SK-N-SH (cell line): Measurements from ENCODE around the gene HTR3E. TPM values are rescaled to one million over a fixed set of nuclear protein-coding genes. Genes with fewer than 3 reads are reported as not detected.

Experiments used
- CTCF ChIA-PET: fragments of 300-600, 350-600 bp; formaldehyde crosslinking; extraction: SDS; loops from one replicate; lab custom pipeline; 2021; lab: Yijun Ruan, JAX
- POLR2A ChIA-PET: fragments of 350-600 bp; sonication (Branson Sonifier 250); formaldehyde crosslinking; extraction: SDS; loops from one replicate; lab custom pipeline; 2020; ENCODE audit warnings: antibody characterized with exemption, inconsistent platforms; lab: Yijun Ruan, JAX
- DNase-seq: peaks from one replicate; pipeline ENCODE4 v3.0.0; 2012
- H2AFZ ChIP-seq: fragments of 200-600 bp; sonication (generic); 2 replicates; pipeline ENCODE4 v1.8.1; 2016; ENCODE audit warnings: antibody characterized with exemption, mild to moderate bottlenecking, low read depth
- H3F3A ChIP-seq: fragments of 200-600 bp; sonication (generic); replicated peaks from 2 replicates; pipeline ENCODE3; 2016; ENCODE audit warnings: antibody characterized with exemption, mild to moderate bottlenecking; ENCODE audit not compliant: insufficient read depth
- H3K27ac ChIP-seq, 2 experiments: fragments of 200-500 bp in 1 of 2; fragments of 200-600 bp in 1 of 2; sonication (Bioruptor generic) in 1 of 2; sonication (generic), shearing (Covaris generic) in 1 of 2; 2 replicates each; pipeline versions ENCODE4 v1.5.1 to v1.6.1; 2014 to 2016; ENCODE audit warnings: low read depth in 2 of 2, inconsistent platforms in 1 of 2, low read length in 1 of 2, mild to moderate bottlenecking in 1 of 2, mixed read lengths in 1 of 2
- H3K27me3 ChIP-seq: fragments of 200-600 bp; sonication (generic), shearing (Covaris generic); 2 replicates; pipeline ENCODE4 v1.6.1; 2016; ENCODE audit warnings: mixed run types; ENCODE audit not compliant: insufficient read depth
- H3K36me3 ChIP-seq, 2 experiments: fragments of 200-500 bp in 1 of 2; fragments of 200-600 bp in 1 of 2; sonication (Bioruptor generic) in 1 of 2; sonication (generic) in 1 of 2; replicated peaks in 1 of 2; 2 replicates each; pipeline versions ENCODE3 to v1.5.1; 2014 to 2016; ENCODE audit warnings: low read length in 1 of 2, mild to moderate bottlenecking in 1 of 2; ENCODE audit not compliant: insufficient read depth in 2 of 2, control insufficient read depth in 1 of 2
- H3K4me1 ChIP-seq, 2 experiments: fragments of 200-500 bp in 1 of 2; fragments of 200-600 bp in 1 of 2; sonication (Bioruptor generic) in 1 of 2; sonication (generic), shearing (Covaris generic) in 1 of 2; 2 replicates each; pipeline versions ENCODE4 v1.5.1 to v1.6.1; 2014 to 2016; ENCODE audit warnings: low read depth in 1 of 2, low read length in 1 of 2, mixed run types in 1 of 2; ENCODE audit not compliant: insufficient read depth in 2 of 2, control insufficient read depth in 1 of 2
- H3K4me2 ChIP-seq: fragments of 200-600 bp; sonication (generic), shearing (Covaris generic); 2 replicates; pipeline ENCODE4 v1.6.1; 2017; ENCODE audit warnings: mixed run types
- H3K4me3 ChIP-seq, 2 experiments: fragments of 200-500 bp in 1 of 2; fragments of 200-600 bp in 1 of 2; sonication (Bioruptor generic) in 1 of 2; sonication (generic), shearing (Covaris generic) in 1 of 2; 2 replicates each; pipeline versions ENCODE4 v1.5.1 to v1.8.1; 2014 to 2016; ENCODE audit warnings: low read depth in 2 of 2, inconsistent platforms in 1 of 2, low read length in 1 of 2, mild to moderate bottlenecking in 1 of 2, mixed read lengths in 1 of 2, moderate library complexity in 1 of 2
- H3K79me2 ChIP-seq: fragments of 200-600 bp; sonication (generic); 2 replicates; pipeline ENCODE4 v1.8.1; 2017; ENCODE audit warnings: mild to moderate bottlenecking; ENCODE audit not compliant: insufficient read depth
- H3K9ac ChIP-seq: fragments of 200-600 bp; sonication (generic); 2 replicates; pipeline ENCODE4 v1.6.1; 2017; ENCODE audit warnings: mixed run types
- H3K9me2 ChIP-seq: fragments of 200-600 bp; sonication (generic); 2 replicates; pipeline ENCODE4 v1.6.1; 2017; ENCODE audit warnings: mixed run types
- H3K9me3 ChIP-seq: fragments of 200-600 bp; sonication (generic); 2 replicates; pipeline ENCODE4 v1.6.1; 2017; ENCODE audit warnings: mixed run types, mild to moderate bottlenecking, moderate library complexity
- H4K20me1 ChIP-seq: fragments of 200-600 bp; sonication (generic); 2 replicates; pipeline ENCODE4 v1.6.1; 2017; ENCODE audit warnings: mild to moderate bottlenecking, mixed run types; ENCODE audit not compliant: insufficient read depth
- CHD2 ChIP-seq: fragments of 150-350 bp; IDR thresholded peaks from 2 replicates; pipeline ENCODE4 v1.6.1; 2018; ENCODE audit warnings: low read length; ENCODE audit not compliant: partially characterized antibody
- EZH2phosphoT487 ChIP-seq: fragments of 200-600 bp; sonication (generic); IDR thresholded peaks from 2 replicates; pipeline ENCODE4 v1.6.1; 2017; ENCODE audit warnings: low read depth, mixed run types, mild to moderate bottlenecking, antibody characterized with exemption, moderate library complexity, borderline replicate concordance
- FOSL2 ChIP-seq: IDR thresholded peaks from 2 replicates; pipeline ENCODE4 v1.4.0; 2012; ENCODE audit warnings: low read depth, mild to moderate bottlenecking, moderate library complexity, borderline replicate concordance
- FOXM1 ChIP-seq: IDR thresholded peaks from 2 replicates; pipeline ENCODE4 v1.4.0; 2012; ENCODE audit warnings: low read depth, mild to moderate bottlenecking
- GATA2 ChIP-seq: sonication (generic); formaldehyde crosslinking; IDR thresholded peaks from 2 replicates; pipeline ENCODE4 v1.5.0; 2020; ENCODE audit warnings: mild to moderate bottlenecking, missing genetic modification reagents
- JUND ChIP-seq: IDR thresholded peaks from 2 replicates; pipeline ENCODE4 v1.4.0; 2012
- MEF2A ChIP-seq: IDR thresholded peaks from 2 replicates; pipeline ENCODE4 v1.4.0; 2012; ENCODE audit warnings: low read depth, borderline replicate concordance
- RCOR1 ChIP-seq: fragments of 150-350 bp; IDR thresholded peaks from 2 replicates; pipeline ENCODE4 v1.6.1; 2017; ENCODE audit warnings: antibody characterized with exemption, low read length
- RXRA ChIP-seq: IDR thresholded peaks from 2 replicates; pipeline ENCODE4 v1.4.0; 2012; ENCODE audit warnings: low read depth, mild to moderate bottlenecking, borderline replicate concordance
- YY1 ChIP-seq: IDR thresholded peaks from 2 replicates; pipeline ENCODE4 v1.4.0; 2012; ENCODE audit warnings: low read depth, mild to moderate bottlenecking
- WGBS: methylation state at CpG from one replicate; pipeline ENCODE4 v1.1.6; 2017; ENCODE audit warnings: low lambda C conversion rate; 5-methylcytosine and 5-hydroxymethylcytosine counted together
- polyA plus RNA-seq, 3 experiments: library from polyadenylated mRNA; depleted of rRNA; stranded (reverse); fragments of >200 nt; gene quantifications; 2 replicates each; pipeline ENCODE4 v1.2.3, GENCODE V29; 2012
- TF ChIP-seq, protein P1 (sequence below): fragments of 150-350 bp; IDR thresholded peaks from 2 replicates; pipeline ENCODE4 v1.6.1; 2017; ENCODE audit warnings: antibody characterized with exemption, low read length, low read depth, borderline replicate concordance
- TF ChIP-seq, protein P2 (sequence below): IDR thresholded peaks from 2 replicates; pipeline ENCODE4; 2012
- TF ChIP-seq, protein P3 (sequence below): IDR thresholded peaks from 2 replicates; pipeline ENCODE4 v1.4.0; 2012; ENCODE audit warnings: low read depth, borderline replicate concordance
- TF ChIP-seq, protein P4 (sequence below): IDR thresholded peaks from 2 replicates; pipeline ENCODE4 v1.4.0; 2012; ENCODE audit warnings: low read depth, borderline replicate concordance
- TF ChIP-seq, protein P5 (sequence below): fragments of 200-600 bp; sonication (generic); IDR thresholded peaks from 2 replicates; pipeline ENCODE4 v1.6.1; 2017; ENCODE audit warnings: antibody characterized with exemption, mild to moderate bottlenecking, moderate library complexity
- TF ChIP-seq, protein P6 (sequence below): IDR thresholded peaks from 2 replicates; pipeline ENCODE4 v1.6.1; 2012; ENCODE audit warnings: mild to moderate bottlenecking, low read depth, low read length, moderate library complexity

The HTR3E gene
- polyA plus RNA-seq, 1 of the 3 experiments (the other 2 are of a cell fraction) = not detected

DNA sequence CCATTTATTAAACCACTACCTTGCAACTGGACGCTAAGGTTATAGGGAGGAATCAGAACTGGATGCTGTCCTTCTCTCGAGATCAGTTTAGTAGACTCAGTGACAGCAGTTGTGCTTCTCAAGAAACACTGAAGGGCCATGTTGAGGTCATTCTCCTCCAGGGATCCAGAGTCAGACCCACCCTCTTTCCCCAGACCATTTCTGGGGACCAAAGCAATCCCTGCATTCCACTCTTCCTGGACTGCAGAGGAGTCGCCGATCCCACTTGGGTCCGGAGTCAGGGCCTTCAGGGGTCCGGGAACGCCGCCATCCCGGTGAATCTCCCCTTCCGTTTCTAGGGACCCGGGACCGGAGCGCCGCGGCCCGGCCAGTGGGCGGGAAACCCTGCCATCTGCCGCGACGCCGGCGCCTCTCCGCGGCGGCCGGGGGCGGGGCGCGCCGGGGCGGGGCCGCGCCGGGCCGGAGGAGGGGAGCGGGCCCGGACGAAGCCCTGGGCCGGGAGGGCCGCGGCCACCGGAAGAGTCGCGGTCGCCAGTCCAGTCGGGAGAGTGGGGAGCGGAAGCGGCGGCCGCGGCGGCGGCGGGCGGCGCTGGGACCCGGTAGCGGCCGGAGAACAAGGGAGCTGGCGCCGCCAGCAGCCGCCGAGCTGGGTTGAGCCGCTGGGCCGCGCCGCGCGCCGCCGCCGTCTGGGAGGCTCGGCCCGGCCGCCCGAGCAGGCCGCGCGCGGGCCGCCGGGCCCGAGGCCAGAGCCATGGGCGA is 58.2 kb downstream of the HTR3E start, which contains the start of gene DVL3 (continued):
- TF ChIP-seq, protein P1, sequence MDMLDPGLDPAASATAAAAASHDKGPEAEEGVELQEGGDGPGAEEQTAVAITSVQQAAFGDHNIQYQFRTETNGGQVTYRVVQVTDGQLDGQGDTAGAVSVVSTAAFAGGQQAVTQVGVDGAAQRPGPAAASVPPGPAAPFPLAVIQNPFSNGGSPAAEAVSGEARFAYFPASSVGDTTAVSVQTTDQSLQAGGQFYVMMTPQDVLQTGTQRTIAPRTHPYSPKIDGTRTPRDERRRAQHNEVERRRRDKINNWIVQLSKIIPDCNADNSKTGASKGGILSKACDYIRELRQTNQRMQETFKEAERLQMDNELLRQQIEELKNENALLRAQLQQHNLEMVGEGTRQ = no peak
- TF ChIP-seq CHD2 (no peak), FOXM1 (no peak)
- TF ChIP-seq, protein P2, sequence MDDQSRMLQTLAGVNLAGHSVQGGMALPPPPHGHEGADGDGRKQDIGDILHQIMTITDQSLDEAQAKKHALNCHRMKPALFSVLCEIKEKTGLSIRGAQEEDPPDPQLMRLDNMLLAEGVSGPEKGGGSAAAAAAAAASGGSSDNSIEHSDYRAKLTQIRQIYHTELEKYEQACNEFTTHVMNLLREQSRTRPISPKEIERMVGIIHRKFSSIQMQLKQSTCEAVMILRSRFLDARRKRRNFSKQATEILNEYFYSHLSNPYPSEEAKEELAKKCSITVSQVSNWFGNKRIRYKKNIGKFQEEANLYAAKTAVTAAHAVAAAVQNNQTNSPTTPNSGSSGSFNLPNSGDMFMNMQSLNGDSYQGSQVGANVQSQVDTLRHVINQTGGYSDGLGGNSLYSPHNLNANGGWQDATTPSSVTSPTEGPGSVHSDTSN = no peak
- TF ChIP-seq, protein P3, sequence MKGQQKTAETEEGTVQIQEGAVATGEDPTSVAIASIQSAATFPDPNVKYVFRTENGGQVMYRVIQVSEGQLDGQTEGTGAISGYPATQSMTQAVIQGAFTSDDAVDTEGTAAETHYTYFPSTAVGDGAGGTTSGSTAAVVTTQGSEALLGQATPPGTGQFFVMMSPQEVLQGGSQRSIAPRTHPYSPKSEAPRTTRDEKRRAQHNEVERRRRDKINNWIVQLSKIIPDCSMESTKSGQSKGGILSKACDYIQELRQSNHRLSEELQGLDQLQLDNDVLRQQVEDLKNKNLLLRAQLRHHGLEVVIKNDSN = no peak
- TF ChIP-seq, protein P4, sequence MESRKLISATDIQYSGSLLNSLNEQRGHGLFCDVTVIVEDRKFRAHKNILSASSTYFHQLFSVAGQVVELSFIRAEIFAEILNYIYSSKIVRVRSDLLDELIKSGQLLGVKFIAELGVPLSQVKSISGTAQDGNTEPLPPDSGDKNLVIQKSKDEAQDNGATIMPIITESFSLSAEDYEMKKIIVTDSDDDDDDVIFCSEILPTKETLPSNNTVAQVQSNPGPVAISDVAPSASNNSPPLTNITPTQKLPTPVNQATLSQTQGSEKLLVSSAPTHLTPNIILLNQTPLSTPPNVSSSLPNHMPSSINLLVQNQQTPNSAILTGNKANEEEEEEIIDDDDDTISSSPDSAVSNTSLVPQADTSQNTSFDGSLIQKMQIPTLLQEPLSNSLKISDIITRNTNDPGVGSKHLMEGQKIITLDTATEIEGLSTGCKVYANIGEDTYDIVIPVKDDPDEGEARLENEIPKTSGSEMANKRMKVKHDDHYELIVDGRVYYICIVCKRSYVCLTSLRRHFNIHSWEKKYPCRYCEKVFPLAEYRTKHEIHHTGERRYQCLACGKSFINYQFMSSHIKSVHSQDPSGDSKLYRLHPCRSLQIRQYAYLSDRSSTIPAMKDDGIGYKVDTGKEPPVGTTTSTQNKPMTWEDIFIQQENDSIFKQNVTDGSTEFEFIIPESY = no peak
- TF ChIP-seq, all 33 proteins: peak for 10

DNA sequence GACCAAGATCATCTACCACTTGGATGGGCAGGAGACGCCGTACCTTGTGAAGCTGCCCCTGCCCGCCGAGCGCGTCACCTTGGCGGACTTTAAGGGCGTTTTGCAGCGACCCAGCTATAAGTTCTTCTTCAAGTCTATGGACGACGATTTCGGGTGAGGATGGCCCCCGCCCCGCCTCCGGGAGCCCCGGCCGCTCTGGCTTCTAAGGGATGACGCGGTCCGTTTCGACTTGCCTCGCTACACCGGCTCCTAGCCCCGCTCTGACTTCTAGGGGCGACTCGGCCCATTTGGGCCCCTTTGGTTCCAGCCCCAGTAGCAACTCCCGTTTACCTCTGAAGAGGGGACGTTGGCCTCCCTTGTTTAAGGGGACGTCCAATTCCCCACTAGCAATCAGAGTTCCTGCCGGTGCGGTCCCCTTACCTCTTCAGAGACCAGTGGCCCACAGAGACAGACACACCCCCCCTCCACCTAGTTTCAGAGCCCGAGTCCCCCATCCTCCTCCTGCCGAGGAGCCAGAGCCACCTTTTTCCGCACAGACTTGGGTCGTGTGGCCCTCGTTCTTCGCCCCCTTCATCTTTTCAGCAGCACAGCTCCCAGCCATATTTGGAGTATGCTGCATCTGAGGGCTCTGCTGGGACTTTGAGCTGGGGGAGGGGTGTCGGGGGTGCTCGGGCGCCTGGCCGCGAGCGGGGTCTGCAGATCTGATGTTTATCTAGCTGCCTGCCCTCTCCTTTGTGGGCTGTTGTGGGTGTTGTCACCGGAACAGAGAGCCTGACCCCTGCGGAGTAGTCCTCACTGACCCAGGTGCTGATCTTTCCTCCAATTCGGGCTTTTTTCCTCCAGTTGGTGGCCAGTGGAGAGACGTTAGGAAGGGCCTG is 59.0 kb downstream of the HTR3E start:
- Histone ChIP-seq H3K9me2 (no peaks in the 10 kb centered on the region), H3F3A (peaks cover 20% of the 10 kb centered on the region), H3K27me3 (no peaks in the 10 kb centered on the region), H4K20me1 (peaks cover 40% of the 10 kb centered on the region), H3K79me2 (peaks cover 65% of the 10 kb centered on the region), H3K4me2 (peak overlapping the region; percentile 92), H2AFZ (peak overlapping the region; percentile 53; the same call in 1 of the 2 replicates), H3K4me3 (peak overlapping the region; percentile 80 to 95), H3K9me3 (no peaks in the 10 kb centered on the region), H3K36me3 (peaks cover 0 to 7% of the 10 kb centered on the region in 2 experiments), H3K9ac (peak overlapping the region; percentile 87), H3K4me1 (peaks cover 16 to 17% of the 10 kb centered on the region in 2 experiments; a peak in 3 of 4 replicates), H3K27ac (peak overlapping the region; percentile 82 to 90)
- 3% methylated on average over 21 of the region's 47 CpGs for WGBS
- peak; percentile 74 for DNase-seq
- ChIA-PET CTCF (interaction anchor here (0.7 to 2.4 kb wide), 7 partner anchors 11 to 94 kb away, joined by 3 to 15 read pairs (median 4); partner anchors contain the start of genes AP2M1, EEF1AKMT4 and EIF2B5), POLR2A (interaction anchor here (0.5 to 1.9 kb wide), 6 partner anchors 16 to 622 kb away, joined by 3 to 9 read pairs (median 4); partner anchors contain the start of genes ABCF3, AP2M1 and EIF2B5)
- TF ChIP-seq EZH2phosphoT487 (no peak), RCOR1 (no peak), JUND (no peak), YY1 (no peak), RXRA (no peak), GATA2 (CRISPR knock-in tag) (peak; percentile 56), FOSL2 (no peak), MEF2A (no peak)
- TF ChIP-seq, protein P5, sequence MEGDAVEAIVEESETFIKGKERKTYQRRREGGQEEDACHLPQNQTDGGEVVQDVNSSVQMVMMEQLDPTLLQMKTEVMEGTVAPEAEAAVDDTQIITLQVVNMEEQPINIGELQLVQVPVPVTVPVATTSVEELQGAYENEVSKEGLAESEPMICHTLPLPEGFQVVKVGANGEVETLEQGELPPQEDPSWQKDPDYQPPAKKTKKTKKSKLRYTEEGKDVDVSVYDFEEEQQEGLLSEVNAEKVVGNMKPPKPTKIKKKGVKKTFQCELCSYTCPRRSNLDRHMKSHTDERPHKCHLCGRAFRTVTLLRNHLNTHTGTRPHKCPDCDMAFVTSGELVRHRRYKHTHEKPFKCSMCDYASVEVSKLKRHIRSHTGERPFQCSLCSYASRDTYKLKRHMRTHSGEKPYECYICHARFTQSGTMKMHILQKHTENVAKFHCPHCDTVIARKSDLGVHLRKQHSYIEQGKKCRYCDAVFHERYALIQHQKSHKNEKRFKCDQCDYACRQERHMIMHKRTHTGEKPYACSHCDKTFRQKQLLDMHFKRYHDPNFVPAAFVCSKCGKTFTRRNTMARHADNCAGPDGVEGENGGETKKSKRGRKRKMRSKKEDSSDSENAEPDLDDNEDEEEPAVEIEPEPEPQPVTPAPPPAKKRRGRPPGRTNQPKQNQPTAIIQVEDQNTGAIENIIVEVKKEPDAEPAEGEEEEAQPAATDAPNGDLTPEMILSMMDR = no peak
- TF ChIP-seq, protein P6, sequence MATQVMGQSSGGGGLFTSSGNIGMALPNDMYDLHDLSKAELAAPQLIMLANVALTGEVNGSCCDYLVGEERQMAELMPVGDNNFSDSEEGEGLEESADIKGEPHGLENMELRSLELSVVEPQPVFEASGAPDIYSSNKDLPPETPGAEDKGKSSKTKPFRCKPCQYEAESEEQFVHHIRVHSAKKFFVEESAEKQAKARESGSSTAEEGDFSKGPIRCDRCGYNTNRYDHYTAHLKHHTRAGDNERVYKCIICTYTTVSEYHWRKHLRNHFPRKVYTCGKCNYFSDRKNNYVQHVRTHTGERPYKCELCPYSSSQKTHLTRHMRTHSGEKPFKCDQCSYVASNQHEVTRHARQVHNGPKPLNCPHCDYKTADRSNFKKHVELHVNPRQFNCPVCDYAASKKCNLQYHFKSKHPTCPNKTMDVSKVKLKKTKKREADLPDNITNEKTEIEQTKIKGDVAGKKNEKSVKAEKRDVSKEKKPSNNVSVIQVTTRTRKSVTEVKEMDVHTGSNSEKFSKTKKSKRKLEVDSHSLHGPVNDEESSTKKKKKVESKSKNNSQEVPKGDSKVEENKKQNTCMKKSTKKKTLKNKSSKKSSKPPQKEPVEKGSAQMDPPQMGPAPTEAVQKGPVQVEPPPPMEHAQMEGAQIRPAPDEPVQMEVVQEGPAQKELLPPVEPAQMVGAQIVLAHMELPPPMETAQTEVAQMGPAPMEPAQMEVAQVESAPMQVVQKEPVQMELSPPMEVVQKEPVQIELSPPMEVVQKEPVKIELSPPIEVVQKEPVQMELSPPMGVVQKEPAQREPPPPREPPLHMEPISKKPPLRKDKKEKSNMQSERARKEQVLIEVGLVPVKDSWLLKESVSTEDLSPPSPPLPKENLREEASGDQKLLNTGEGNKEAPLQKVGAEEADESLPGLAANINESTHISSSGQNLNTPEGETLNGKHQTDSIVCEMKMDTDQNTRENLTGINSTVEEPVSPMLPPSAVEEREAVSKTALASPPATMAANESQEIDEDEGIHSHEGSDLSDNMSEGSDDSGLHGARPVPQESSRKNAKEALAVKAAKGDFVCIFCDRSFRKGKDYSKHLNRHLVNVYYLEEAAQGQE = peak; percentile 33; the same call in 1 of the 2 replicates
